ENCODE results near the gene ARL6IP6.
"Not testable (repeated sequence)": the region's sequence is repeated elsewhere in the genome, so short reads cannot be mapped to it uniquely, and the experiment has no call there.

The ARL6IP6 gene

DNA sequence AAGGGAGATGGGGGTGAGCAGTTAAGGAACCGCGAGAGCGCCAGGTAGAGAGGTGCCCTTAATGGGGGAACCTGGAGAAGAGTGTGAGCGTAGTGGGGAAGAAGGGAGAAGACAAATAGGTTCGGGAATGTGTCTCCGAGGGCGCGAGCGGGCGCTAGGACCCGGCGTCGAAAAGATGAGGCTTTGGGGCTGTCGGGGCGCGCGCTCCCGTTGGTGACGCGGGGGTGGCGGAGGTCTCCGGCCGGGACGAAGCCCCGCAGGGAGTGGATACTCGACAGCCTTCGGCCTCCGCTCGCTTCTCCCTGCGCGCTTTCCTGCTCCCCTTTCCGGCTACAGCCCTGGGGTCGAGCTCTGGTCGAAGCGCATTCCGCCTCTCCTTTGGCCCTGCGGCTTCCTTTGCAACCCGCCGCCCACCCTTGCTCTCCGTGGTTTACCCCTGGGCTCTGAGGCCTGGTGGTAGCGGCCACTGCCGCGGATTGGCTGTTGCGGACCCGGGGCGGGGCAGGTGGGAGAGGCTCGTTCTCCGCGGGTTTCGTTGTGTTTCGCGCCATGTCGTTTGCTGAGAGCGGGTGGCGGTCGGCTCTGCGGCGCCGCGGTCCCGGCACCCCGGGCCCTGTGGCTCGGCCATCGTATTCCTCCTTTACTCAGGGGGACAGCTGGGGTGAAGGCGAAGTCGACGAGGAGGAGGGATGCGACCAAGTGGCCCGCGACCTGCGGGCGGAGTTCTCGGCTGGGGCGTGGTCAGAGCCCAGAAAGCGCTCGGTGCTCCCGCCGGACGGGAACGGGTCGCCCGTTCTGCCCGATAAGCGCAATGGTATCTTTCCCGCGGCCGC lies at the start of gene ARL6IP6:
TSS of gene ARL6IP6 (plus strand) at position 545 of the 833 bp plus-strand sequence. CDS start at position 550, 5 bp downstream.
- peak; percentile 89 for DNase-seq (ENCODE audit: low read depth)

DNA sequence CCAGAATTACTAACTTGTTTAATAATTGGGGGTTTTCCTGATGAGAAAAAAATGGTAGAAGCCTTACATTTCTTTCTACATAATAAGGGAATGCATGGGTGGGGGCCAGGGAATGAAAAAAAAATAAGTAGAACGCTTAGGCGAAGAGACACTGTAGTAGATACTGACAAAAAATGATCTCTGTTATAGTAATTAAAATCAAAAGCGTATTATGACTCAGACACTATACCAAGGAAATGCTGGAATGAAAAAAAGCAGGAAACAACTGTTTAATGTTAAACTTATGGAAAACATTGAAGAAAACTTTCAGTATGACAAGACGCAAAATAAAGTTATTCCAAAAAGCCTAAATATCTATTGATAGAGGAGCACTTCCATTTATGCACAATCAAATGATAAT lies 44.1 kb upstream of the ARL6IP6 start:
- DNase-seq (ENCODE audit: low read depth): no peak

DNA sequence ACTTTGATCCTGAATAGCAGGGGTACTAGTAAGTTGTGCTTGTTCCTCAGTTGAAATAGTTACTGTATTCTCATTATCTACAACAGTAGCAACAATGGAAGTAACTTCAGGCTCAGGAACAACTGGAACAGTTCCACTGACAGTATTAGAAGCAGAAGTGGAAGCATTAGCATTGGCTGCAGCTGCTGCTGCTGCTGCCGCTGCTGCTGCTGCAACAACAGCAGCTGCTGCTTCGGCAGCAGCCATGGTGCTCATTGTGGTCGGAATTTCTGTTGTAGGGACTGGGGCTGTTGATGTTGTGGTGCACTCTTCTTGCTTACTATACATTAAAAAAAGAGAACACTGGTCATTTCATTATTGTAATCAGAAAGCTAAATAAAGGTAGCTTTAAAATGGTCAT lies 42.0 kb upstream of the ARL6IP6 start:
- no peak for DNase-seq (ENCODE audit: low read depth)

DNA sequence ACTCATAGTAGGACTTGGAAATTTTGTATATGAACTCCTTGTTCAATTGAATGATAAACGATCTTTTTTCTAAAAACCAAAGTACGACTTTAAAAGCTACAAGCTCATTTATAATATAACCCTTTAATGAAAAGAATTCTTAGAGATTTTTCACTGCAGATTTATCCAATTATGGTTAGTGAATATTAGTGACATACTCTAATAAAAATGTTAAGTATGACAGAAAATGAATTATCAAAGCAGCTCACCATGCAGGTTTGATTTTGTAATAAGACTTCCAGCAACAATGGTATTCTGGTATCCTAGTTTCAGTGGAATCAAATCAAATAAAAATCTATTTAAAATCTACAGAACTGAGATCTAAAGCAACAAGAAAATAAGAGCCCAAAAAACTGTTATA lies 39.6 kb upstream of the ARL6IP6 start:
- no peak for DNase-seq (ENCODE audit: low read depth)

DNA sequence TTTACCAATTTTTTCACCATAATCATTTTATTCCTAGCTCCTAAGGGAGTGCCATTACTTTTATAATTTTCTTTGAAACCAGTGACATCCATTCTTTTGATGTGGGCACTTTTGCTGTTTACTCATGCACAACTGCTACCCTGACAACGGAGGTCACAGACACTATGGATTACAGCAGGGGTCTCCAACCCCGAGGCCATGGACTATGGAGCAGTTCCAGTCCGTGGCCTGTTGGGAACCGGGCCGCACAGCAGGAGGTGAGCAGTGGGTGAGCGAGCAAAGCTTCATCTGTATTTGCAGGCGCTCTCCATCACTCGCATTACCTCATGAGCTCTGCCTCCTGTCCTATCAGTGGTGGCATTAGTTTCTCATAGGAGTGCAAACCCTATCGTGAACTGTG lies 35.8 kb upstream of the ARL6IP6 start:
- no peak for DNase-seq (ENCODE audit: low read depth)

DNA sequence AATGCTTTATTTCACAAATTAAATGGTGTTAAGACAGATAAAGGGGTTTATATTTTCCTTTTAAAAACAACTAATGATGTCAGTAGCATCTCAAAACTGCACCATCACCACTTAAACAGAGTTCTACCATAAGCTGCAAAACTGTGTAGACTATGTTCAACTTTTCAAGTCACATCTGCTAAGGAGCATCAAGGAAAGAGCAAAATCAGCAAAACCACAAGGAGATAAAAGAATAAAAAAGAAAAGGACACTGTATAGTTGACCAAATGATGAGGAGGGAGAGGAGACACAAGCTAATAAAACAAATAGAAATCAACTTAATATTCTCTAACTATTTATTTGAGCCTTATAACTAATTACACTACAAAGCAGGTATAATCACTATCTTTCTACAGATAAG lies 35.0 kb upstream of the ARL6IP6 start:
- no peak for DNase-seq (ENCODE audit: low read depth)

DNA sequence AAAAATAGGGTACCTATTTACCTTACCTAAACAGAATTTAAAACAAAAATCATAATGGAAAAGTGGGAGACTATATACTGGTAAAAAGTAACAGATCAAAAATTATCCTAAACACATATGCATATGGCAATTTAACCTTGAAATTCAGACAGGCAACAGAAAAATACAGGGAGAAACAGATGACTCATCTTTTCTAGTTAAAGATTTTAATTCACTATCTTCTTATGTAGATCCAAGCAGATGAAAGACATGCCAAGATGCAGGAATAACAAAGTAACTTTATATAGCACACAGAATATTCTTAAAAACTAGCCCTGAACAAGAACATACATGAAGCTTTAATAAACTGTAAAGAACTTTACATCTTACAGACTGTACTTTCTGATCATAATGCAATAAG lies 32.1 kb upstream of the ARL6IP6 start:
- no peak for DNase-seq (ENCODE audit: low read depth)

DNA sequence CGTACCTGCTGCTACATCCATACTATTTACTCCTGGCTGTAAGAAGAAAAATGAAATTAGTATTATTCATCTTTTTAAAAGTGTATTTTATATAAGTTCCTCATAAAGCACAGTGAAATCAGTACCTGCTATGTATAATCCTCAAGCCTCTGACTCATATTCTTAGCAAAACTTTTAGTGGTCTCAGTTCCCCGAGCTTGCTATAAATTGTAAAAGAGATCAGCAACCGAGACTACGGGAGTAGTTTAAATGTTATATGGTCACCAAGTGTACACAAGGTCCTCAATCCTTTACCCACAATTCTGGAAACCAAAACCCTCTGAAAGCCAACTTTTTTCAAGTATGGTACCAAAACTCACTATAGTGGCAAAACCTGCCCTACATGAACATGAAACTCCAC lies 25.4 kb upstream of the ARL6IP6 start:
- DNase-seq (ENCODE audit: low read depth): no peak

DNA sequence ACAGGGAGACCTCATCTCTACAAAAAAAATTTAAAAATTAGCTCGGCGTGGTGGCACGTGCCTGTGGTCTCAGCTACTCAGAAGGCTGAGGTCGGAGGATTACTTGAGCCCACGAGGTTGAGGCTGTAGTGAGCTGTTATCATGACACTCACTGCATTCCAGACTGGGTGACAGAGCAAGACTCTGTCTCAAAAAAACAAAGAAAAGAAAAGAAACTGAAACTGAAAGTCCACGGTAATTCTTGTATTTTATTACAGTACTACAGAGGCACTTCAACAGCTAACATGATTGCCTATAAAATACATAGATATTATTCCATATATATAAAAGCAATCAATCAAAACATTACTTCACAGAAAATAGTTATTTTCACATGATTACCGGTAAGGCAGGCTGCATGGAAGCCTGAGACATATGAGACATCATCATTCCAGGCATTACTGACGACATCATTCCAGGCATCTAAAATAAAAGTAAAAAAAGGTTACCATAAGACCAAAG lies 24.2 kb upstream of the ARL6IP6 start:
- peak; percentile 31 for DNase-seq (ENCODE audit: low read depth)

DNA sequence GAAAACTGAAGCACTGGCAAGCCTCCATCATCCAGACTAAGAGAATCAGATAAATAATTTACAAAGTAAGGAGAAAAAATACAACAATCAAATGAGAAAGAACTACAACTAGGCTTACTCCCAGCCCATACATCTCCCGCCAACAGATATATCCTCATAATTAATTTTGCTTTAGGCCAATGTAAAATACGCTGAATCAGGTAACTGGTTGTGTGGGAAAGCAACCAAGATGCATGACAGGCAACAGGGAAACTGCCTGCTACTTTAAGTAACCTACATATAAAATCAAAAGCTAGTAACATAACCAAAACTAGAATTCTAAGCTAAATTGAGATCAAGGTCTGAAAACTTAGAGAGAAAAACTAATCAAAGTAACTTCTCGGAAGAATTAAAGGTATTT lies 22.7 kb upstream of the ARL6IP6 start:
- no peak for DNase-seq (ENCODE audit: low read depth)

DNA sequence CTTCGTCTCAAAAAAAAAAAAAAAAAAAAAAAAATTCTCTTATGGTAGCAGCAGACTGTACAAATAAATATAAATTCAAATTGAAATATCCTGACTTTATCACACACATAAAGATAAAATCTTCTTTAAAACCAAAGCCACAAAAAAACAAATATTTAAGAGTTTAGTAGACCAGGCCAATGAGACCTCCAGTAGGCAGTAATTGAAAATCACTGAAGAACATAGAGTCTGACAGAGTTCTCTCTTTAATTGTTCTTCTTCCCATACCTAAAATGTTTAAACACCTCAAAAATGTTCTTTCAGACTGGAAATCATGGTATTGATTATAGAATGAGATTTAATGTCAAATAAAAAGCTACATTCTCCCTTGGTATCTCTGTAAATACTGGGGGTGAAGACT lies 21.9 kb upstream of the ARL6IP6 start:
- DNase-seq (ENCODE audit: low read depth): no peak

DNA sequence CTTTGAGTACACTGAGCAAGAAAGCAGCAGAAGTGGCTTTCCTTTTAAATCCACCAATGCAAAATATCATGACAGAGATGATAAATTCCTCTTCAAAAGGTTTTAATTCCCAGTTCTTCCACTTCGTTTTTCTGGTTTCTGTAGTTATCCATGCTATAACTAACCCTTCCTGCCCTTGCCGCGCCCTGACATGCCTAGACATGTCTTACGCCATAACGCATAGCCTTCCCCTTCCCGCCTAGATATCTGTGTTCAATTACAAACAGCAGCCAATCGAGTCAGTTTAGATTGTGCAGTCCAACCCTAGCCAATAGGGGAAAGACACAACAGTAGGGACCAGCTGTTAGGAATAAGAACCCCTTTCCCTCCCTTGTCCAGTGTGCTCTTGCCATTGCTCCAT lies 17.2 kb upstream of the ARL6IP6 start:
- no peak for DNase-seq (ENCODE audit: low read depth)

DNA sequence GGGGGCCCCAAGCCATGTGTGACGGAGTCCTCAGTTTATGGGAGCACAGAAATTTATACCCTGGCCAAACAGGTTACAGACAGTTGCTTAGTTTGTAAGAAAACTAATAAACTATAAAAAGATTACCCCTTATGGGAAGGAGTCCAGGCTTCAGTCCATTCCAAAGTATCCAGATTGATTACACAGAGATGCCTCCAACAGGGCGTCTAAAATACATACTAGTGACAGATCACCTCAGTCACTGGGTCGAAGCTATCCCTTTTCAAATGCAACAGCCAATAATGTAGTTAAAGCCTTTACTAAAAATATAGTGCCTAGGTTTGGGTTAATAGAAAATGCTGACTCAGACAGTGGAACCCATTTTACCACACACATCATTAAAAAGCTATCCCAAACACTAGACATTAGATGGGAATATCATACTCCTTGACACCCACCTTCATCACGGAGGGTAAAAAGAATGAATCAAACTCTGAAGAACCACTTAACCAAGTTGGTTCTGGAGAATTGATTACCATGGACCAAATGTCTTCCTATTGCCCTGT lies 11.9 kb upstream of the ARL6IP6 start:
- no peak for DNase-seq (ENCODE audit: low read depth)

DNA sequence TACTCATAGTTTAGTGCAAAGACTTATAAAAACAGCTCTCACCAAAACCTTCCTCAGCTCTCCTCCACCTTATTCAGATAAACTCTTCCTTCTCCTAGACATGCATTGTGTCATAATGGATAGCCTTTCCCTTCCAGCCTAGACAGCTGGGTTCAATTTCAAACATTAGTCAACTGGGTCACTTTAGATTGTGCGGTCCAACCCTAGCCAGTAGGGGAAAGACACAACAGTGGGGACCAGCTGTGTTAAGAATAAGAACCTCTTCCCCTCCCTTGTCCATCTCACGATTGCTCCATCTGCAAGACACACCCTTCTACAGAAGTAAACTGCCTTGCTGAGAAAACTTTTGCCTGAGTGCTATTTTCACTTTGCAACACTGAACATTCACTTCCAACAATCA lies 9.7 kb upstream of the ARL6IP6 start:
- DNase-seq (ENCODE audit: low read depth): no peak

DNA sequence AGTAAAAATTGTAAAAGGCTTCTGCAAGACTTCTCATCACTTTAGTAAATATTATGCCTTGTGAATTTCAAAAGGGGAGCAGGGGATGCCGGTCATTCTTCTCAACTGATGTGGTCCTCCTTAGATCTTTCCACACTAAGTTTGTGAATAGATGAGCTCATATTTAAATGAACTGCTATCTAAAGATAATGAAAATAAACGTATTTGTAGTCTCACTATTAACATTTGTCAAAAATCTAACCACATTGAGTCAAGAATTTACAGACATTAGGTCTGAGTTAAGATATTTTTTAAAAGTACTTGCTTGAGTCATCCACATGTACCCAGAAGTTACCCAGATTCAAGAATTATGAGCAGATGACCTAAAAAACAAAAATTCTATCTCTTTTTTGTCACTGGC lies 7.7 kb upstream of the ARL6IP6 start:
- DNase-seq (ENCODE audit: low read depth): no peak

DNA sequence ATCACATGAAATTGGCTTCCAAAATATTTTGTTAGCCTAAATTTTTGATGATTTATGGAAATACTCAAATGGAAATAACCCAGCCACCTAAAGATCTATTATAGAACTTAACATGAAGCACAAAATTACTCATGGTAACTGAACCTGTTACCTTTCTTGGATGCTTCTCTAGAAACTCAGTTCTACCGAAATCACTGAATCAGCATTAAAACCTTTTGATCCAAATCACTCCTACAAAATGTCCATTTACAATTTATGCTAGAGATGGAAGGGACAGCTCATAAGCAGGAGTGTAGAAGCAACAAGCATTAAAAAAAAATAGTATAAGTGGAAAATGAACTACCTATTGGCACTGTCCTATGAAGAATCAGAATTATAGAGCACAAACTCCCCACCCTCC lies 3.3 kb upstream of the ARL6IP6 start:
- DNase-seq (ENCODE audit: low read depth): no peak

DNA sequence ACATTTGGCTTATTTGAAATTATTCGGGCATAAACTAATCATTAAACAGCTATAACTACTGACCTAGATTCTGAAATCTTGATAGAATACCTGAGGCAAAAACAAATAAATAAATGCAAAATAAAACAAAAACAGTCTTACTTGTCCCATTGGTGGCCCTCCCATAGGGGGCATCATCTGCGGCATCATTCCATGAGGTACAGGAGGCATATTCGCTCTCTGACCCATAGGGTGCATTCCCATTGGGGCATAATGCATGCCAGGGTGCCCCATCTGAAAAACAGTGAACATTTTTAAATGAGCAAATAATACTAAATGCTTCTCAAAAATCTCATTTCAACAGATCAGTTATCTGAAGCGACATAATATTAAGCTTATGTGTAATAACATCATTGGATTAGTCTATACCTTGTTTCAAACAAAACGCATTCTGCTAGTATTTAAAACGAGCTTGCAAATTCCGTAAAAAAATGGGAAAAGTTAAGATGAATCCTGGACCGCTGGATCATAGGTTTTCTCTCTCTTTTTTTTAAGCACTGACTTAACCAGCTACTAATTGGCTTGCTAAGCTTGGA lies 2.5 kb upstream of the ARL6IP6 start:
- peak; percentile 27 for DNase-seq (ENCODE audit: low read depth)

DNA sequence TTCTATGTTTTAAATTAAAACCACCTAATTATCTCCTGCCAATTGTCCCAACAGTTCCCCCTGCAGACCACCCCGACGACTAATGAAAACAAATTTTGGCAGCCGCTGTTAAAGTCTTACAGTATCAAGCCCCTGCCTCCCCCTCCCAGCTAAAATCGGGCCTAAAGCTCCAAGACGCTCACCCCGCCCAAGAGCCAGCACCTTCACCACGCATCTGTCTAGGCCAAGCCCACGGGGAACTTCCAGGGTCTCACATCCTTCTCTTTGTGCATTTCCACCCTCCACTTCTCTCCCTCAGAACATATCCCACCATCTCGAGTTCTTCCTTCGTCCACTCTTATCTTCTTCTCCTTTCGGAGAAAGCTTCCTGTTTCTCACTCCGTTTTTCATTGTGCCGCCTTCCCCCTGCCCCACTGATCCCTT lies 1.6 kb upstream of the ARL6IP6 start:
- DNase-seq (ENCODE audit: low read depth): peak; percentile 20

DNA sequence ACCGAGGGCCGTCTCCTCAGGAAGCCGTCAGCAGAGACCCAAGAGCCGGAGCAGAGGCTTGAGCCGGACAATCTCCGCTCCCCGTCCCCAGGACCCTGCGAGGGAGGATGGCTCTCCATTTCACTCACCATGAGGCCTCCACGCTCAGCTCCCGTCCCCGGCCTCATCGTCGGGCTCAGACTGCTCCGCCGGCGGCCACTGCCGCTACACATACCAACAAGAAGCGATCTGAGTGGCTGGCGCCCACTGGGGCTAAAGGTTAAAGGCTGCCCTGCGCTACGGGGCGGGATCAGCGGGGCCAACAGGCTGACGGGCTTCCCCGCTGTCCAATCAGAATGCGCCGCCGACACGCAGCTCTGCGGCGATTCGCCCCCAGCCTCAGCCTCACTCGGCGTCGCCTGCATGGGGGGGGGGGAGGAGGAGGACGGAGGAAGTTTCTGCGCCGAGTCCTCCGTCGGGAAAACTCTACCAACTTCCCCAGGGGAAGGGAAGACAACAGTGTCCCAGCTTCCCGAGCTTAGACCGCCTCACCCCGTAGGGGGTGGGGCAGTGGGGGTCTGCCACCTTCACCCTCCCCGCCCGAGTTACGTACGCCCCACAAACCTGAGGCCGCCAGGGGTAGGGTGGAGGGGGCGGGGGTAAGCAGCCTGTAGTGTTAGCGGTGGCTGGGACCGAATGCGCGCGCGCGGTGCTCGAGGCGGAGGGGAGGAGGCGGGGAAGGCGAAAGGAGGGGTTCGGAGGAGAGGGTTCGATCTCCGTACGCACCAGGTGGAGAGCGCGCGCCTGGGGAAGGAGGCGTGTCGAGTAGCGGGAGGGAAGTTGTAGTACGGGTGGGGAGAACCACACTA lies 968 bp upstream of the ARL6IP6 start, which contains the start of gene PRPF40A:
TSS of gene PRPF40A (minus strand) at position 234 of the 848 bp plus-strand sequence. CDS start at position 212, 22 bp downstream.
- peak; percentile 97 for DNase-seq (ENCODE audit: low read depth)

DNA sequence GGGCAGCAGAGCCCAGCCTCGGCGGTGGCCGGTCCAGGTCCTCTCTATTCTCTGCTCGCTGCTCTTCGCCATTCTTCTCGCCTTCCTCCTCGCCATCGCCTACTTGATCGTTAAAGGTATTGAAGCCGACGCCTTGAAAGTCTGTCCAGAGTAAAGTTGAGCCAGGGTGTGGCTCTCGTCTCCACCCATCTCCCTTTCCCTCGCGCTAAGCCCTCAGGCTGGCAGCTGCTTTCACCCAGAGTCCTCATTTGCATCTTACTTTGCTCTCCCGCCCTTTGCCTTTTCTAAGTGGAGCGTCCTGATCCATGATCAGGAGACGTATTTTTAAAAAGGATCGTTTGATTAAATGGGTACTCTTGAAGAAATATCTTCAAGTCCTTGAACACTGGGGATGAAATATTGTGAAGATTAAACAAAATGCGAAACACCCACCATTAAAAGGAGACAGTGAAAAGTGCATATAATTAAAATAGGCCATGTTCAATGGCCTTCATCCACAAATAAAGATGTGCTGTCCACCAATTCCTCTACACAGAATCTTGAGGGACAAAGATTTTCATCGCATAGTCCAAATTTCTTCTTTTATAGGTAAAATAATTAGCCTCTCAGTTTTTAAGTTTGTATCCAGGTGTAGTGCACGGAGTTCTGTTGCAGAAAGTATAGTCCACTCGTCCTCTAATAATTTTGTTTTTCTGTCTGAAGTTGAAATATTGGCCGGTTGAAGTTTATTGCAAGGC lies 657 bp downstream of the ARL6IP6 start:
- no peak for DNase-seq (ENCODE audit: low read depth)

DNA sequence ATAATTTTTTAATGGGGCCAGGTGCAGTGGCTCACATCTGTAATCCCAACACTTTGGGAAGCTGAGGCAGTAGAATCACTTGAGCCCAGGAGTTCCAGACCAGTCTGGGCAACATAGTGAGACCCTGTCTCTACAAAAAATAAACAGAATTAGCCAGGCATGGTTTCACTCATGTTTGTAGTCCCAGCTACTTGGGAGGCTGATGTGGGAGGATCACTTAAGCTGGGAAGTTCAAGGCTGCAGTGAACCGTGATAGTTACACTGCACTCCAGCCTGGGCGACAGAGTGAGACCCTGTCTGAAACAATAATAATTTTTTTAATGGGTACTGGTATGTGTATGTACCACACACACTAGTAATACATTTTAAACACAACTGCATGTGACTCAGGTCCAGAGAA lies 2.4 kb downstream of the ARL6IP6 start:
- no peak for DNase-seq (ENCODE audit: low read depth)

DNA sequence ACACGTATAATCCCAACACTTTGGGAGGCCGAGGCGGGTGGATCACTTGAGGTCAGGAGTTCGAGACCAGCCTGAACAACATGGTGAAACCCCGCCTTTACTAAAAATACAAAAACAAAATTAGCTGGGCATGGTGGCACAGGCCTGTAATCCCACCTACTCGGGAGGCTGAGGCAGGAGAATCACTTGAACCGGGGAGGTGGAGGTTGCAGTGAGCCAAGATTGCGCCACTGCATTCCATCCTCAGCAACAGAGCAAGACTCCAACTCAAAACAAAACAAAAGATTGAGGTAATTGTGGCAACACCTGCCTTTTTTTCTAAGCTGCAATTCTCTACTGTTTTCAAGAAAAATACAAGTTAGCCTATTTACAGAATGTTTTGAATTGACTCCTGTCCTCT lies 4.2 kb downstream of the ARL6IP6 start:
- DNase-seq (ENCODE audit: low read depth): not testable (repeated sequence)

All from activated T-cell treated with anti-CD3 and anti-CD28 coated beads for 48 hours (primary cell).